Measurements from ENCODE around the gene CABLES2. TPM values are rescaled to one million over a fixed set of nuclear protein-coding genes. Genes with fewer than 3 reads are reported as not detected.

The CABLES2 gene, protein sequence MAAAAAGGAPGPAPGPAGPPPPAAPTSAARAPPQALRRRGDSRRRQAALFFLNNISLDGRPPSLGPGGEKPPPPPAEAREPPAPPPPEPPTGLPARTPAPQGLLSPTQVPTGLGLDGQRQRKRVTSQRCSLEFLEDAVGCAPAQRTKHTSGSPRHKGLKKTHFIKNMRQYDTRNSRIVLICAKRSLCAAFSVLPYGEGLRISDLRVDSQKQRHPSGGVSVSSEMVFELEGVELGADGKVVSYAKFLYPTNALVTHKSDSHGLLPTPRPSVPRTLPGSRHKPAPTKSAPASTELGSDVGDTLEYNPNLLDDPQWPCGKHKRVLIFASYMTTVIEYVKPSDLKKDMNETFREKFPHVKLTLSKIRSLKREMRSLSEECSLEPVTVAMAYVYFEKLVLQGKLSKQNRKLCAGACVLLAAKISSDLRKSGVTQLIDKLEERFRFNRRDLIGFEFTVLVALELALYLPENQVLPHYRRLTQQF
- polyA plus RNA-seq (2013, experiment 1 of 2; ENCODE audit: insufficient read length): 7.6 TPM
- 7.8 TPM for polyA plus RNA-seq (2013, experiment 2 of 2; ENCODE audit: insufficient read length)

DNA sequence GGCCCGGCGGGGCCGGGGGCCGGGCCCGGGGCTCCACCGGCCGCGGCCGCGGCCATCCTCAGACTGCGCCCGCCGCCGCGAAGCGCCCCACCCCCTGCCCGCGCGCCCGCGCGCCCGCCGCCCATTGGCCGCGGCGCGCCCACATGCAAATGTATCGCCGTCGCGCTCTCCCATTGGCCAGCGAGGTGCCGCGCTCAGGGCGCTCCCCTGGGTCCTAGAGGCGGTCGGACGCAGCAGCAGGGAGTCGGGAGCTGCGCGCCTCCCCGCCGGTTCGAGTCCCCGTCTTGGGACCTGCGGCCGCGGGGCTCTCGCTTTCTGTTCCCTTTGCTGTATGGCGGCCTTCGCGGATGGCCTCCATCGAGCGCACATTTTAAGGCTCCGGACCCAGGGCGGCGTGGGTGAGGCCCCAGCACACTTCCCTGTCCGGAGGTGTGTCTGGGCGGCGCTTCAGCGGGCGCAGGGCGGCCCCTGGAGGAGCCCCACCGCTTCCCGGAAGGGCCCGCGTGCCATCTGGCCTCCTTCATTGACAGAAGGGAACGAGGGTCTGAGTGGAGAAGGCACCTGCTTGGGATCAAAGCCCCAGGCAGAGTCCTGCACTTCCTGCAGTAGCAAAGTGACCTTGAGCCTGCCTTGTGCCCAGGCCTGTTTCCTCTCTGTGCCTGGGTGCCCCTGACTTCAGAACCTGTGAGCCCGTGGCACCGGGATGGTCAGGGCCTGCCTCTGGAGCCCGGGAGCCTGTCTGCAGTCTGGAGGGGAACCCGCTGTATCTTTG lies at the start of gene CABLES2:
TSS of gene CABLES2 (minus strand) at position 65 of the 772 bp plus-strand sequence. CDS start at position 56, 9 bp downstream.
- DNase-seq: peak; percentile 94

DNA sequence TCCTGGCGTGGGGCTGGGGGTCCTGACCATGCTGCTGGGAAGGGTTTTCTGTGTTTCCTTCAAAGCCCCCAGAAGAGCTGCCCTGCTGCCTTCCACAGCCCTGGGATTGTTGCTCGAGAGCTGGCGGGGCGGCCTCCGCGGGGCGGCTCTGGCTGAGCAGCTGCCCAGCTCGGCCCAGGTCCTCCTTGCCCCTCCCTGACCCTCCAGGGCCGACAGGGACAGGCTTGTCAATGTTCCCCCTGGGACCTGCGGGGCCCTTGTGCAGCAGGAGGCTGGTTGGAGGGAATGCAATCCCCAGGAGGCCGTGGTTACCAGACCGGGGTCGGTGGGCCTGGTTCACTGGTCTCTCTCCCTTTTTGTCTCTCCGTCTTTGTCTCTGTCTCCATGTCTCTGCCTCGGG lies 48.8 kb upstream of the CABLES2 start:
- DNase-seq: no peak

DNA sequence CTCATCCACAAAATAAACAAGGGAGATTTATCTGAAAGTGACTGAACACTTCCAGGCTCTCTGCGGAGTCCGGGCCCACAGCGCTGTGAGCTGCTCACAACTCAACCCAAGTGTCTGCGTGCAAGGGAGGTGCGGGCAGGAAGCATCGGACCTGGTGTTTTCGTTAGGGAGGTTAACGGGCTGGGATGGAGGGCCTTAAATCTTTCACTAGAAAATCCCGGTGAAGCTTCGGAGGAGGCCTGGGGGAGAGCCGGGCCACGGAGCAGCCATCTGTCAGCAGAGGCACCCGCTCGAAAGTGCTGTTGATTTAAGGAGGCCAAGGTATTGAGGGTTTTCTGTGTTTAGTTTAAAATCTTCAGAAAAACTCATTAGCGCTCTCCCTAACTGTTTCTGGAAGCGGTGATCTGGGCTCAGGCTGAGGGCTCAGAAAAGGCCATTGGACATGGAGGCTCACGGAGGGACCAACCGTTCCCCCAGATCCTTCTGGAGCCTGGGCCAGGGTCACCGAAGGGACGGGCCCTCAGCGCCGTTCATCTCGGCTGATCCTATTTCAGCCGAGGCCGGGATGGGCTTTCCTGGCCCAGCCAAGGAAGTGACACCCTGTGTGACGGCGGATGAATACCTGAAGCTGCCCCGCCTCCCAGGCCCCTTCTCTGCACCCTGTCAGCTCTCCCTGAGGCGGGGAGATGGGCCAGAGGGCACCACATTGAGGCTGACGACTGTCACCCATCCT lies 48.0 kb upstream of the CABLES2 start:
- DNase-seq: no peak

DNA sequence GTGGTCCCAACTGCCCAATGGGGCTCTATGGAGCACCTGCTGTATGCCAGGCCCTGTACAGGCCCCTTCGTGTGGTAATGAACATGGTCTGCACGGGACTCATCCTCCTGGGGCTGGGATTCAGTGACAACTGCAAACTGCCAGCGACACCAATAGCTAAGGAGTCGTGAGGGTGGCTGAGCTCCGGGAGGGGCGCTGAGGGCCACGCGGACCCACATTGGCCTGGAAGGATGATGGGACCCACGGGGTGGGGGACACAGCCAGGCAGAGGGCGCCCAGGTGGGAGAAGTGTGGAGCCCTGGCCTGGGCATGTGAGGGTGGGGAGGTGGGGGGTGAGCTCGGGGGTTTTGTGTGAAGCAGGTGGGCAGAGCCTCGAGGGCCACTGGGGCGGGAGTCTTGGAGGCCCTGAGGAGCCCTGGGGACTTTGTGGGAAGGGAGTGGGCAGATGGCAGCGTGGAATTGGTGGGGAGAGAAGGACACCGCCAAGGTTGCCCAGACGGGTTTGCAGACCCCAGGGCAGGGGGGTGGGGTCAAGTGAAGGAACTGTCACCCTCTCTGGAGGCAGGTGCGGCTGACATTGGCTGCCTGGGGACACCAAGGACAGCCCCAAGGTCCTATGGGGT lies 46.2 kb upstream of the CABLES2 start:
- DNase-seq: no peak

DNA sequence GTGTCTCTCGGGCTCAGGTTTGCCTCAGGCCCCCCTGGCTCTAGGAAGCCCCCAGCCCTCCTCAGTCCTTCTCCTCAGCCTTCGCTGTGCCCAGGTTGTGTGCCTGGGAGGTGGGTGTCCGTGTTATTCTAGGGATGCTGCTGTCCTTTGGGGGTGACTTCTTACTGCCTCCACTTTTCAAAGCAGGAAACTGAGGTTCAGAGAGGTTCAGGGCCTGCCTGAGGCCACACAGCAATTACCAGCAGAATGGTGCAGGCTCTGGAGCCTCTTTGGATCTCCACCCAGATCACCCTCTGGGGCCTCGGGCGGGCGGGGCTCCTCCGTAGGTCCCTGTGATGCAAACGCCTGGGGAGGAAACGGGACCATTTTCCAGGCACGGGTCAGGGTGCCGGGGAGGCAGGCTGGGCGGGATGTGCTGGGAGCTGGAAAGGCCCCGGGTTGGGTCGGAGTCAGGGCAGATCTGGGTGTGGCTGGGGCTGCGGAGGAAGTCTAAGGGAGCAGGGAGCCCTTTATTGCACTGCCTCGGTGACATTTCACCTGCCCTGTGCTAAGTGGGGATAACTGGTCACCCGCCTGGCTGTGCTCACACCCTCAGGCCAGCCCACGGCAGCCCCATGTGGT lies 45.5 kb upstream of the CABLES2 start:
- DNase-seq: no peak

DNA sequence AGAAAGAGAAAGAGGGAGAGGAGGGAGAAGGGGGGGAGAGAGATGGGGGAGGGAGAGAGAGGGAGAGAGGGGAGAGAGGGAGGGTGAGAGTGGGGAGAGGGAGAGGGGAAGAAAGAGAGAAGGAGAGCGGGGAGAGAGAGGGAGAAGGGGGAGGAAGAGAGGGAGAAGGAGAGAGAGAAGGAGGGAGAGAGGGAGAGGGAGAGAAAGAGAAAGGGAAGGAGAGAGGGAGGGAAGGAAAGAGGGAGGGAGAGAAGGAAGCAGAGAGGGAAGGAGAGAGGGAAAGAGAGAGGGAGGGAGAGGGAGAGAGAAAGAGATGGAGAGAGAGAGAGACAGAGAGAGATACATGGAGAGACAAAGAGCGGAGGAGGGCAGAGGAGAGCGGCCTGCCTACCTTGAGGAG lies 44.9 kb upstream of the CABLES2 start:
- DNase-seq: no peak

DNA sequence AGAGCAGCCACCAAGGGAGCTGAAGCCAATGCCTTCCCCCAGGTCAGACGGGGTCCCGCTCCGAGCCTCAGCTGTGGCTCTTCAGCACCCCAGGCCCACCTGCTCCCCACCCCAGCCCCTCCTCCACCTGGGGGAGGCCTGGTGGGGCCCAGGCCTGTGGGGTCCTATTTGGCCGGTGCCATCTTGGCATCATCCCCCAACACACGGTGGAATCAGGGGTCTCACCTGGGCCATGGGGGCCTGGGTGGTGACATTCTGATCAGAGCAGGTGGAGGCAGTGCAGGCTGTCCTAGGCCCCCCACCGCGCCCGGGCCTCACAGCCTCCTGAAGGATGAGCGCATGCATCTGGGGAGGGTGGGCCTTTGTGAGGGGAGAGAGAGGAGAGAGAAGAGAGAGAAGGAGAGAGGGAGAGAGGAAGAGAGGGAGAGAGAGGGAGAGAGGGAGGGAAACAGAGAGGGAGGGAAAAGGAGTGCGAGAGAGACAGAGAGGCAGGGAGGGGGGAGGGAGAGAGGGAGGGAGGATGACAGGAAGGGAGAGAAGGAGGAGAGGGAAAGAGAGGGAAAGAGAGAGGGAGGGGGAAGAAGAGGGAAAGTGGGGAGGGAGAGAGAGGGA lies 44.2 kb upstream of the CABLES2 start:
- no peak for DNase-seq

DNA sequence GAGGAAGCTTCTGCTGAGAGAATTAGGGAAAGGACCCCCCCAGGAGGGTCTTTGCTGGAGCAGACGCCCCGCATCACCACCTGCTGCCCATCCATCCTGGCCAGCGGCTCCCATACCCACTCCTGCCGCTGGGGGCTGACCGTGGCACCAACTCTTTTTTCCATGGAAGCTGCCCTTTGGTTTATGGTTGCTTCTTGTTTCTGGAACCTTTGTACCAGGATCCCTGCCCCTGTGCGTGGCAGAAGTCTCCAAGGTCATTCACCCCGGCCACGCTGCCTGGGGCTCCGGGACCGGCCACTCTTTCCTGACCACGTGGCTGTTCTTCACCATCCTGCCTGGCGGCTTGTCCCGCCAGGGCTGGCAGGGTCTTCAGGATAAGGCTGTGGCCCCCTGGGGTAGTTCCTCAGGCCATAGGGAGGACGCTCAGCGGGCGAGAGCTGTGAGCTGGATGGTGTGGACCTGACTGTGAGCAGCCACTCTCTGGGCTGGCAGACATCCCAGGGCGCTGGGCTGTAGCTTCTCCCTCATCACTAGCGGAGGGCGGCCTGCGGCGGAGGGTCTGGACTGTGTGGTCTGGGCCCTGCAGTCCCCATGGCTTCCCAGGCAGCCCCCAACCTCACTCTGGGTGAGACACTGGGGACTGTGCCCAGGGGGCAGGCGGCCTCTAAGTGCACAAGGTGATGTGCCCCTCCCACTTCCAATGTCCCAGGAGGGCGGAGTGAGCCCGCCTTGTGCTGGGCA lies 43.0 kb upstream of the CABLES2 start:
- no peak for DNase-seq

DNA sequence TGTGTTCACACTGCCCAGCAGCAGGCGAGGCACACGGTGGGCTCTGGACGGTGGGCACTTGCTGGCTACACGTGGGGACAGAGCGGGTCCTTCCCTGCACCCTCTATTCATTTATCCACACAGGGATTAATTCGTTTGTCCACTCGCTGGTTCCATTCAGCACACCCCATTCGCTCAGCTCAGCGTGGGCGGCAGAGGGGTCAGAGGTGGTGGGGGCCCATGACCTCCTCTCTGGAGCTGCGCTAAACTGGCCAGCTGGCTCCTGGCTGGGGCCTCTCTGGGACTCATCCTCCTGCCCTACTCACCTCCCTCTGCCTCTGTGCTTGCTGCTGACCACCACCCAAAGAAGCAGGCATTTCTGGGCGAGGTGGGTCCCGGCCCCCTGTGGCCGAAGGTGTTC lies 41.7 kb upstream of the CABLES2 start:
- DNase-seq: no peak

DNA sequence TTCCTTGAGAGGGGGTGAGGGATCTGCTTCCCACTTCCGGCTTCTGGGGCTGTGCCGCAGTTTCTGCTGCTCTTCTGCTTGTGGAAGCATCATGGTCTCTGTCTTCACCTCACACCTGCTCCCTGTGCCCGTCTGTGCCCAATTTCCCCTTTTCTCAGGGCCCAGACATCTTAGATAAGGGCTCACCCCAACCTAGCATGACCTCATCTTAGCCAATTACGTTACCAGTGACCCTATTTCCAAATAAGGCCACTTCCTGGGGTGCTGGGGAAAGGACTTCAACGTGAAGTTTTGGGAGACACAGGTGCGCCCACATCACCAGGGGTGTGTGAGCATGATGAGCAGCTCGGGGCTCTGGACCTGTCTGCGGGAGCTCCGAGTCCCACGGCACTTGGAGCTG lies 41.0 kb upstream of the CABLES2 start:
- DNase-seq: no peak

DNA sequence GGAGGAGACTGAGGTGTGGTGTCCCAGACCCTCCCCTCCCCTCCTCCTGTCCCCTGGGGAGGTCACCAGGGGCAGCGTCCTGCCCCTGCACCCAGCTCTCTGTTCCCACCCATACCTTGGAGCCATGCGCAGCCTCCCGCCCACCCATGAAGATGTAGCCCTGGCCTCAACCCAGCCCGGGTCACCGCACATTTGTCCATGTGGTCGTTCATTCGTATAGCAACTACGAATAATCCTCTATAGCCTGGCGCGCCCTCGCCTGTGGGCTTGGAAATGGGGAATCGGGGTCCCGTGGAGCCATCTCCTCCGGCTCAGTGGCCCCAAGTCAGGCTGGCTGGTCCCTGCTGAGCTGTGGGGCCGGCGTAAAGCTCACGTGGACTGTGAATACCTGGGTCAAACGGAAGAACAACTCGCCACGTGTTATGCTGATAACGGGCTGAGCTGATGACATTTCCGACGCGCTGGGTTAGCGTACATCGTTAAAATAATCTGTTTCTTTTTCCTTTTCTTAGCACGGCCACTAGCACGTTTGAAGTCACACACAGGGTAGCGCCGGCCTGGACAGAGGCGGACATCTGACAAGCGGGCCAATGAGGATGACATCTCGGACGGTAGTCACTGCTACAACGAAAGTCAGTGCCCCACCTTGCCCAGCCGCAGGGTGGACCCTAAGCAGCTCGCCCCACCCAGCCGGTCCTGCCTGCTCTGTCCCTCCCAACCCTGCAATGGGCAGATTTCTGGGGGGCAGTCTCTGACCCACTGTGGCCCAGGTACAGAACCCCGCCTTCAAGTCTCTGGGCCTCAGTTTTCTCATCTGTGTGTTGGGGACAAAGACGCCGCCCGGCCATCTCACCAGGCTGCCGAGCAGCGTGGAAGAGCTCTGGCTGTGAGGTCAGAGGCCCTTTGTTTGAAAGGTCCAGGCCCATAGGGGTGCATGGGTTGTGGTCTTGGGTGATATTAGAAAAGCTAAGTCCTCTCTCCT lies 40.1 kb upstream of the CABLES2 start:
- no peak for DNase-seq

DNA sequence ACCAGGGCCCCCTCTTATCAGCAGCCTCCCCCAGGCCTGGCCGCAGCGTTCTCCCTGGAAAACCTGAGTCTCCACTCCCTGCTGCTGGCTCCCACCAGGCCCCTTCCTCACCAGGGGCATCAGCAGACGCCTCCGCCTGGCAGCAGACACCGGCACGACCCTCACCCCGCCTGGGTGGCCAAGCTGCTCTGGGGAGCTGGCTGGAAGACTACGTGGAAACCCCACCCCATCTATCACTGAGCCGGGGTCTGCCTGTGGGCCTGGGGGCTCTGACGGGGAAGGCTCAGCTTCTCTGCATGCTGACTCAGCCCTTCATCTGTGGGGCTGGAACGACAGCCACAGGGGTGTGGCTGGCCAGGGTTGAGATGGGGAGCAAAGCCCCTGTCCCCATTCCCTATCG lies 39.4 kb upstream of the CABLES2 start:
- no peak for DNase-seq

DNA sequence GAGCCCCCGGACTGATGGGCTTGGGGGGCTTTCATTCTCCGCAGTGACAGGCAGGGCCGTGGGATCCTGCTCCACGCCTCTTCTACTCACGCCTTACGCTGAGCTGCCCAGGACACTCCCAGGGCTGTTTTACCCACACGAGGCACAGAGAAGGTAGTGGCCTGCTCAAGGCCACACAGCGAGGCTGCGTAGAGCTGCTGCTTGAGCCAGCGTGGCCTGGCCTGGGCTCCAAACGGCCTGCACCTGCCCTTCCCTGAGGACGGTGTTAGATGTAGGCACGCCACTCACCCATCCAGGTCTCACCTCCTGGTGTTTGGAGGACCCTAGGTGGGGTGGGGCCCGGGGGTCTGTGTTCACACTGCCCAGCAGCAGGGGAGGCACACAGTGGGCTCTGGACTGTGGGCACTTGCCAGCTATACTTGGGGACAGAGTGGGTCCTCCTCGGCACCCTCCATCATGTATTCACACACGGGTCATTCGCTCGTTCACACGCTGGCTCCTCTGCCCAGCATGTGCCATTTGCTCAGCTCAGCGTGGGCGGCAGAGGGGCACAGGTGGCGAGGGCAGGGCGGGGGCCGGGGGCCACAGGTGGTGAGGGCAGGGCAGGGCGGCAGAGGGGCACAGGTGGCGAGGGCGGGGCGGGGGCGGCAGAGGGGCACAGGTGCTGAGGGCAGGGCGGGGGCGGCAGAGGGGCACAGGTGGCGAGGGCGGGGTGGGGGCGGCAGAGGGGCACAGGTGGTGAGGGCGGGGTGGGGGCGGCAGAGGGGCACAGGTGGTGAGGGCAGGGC lies 38.7 kb upstream of the CABLES2 start:
- no peak for DNase-seq

DNA sequence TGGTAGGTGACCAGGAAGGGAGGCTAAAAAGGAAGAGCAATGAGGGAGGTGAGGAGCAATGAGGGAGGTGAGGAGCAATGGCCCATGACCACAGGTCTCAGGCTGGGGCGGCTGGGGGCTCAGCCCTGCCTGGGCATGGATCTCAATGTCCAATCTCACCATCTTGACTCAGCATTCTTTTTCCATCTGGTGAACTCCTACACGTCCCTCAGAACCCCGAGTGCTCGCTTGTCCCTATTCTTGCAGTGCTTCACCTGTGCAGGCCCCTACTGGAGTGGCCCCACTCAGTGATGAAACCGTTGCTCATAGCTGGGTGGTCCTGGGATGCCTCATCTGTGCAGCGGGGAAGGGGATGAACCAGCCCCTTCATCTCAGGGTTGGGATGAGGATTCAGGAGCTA lies 37.2 kb upstream of the CABLES2 start:
- DNase-seq: no peak

DNA sequence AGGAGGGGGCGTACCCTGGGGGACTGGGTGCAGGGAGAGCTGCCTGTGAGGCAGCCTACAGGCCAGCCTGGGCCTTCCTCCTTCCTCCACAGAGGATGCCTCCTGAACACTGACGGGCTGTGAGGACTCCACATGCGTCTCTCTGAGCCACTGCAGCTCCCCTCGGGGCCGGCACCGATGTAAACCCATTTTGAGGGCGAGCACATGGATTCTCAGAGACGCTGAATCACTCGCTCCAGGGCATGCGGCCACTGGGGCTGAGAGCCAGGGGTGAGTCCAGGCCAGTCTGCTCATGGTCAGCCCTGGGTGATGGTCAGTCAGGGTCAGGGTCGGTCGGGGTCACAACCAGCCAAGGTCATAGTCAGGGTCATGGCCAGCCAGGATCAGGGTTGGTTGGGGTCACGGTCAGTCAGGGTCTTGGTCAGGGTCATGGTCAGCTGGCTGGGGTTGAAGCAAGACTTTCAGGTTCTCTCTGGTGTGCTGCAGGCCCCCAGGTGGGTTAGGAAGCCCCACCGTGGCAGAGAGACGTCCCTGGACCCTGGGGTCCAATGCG lies 35.0 kb upstream of the CABLES2 start:
- DNase-seq: no peak

DNA sequence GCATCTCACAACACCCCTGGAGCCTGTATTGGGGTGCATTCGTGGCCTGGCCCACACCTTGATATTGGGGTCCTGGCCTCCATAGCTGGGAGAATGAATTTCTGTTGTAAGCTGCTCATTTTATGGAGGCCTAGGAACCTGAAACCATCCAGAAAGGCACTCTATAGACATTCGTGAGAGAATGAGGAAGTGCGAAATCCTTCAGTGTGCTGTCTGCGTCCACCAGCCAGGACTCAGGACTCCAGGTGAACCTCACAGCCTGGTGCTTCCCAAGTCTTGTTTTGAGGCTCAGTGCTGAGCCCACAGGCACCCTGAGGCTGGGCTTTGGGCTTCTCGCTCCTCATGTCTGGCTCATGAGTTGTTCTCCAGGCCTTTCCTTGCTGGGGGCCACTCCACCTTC lies 32.1 kb upstream of the CABLES2 start:
- no peak for DNase-seq

DNA sequence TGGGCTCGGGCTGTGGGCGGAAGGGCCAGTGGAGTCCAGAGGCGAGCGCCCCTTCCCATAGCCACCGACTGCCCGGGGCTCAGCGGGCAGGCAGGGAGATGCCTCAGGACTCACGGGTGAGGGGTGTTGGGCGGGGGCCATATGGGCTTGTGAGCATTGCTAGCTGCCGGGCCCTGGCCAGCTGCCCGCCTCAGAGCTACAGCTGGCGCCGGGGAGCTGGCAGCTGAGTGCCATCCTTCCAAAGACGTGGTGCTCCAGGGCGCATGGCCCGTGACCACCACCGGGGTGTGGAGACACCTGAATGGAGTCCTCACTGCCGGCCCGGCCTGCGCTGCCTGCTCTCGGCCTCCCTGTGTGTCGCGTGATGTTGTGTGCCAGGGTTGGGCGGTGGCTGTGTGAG lies 30.8 kb upstream of the CABLES2 start:
- no peak for DNase-seq

DNA sequence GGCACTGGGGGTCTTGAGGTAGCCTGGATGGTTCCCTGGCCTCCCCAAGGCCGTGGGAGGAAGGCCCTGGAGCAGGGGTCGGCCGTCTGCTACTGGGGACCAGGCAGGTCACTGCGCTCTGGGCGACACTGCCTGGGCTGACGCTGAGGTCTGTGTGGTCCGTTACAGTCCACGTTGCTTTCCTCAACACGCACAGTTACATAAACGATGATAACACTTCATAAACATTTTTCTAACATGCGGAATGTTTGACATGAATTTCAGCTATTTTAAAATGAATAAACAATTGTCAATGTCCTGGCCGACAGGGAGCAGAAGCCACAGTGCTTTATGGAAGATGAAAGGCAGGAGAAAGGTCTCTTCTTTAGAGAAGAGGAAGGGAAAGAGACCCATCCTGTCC lies 30.4 kb upstream of the CABLES2 start:
- DNase-seq: no peak

All from fibroblast of skin of abdomen (primary cell).